Chondrocyte (in vitro differentiated cells): ENCODE data around the gene KANSL1L. TPM values are rescaled to one million over a fixed set of nuclear protein-coding genes. Genes with fewer than 3 reads are reported as not detected.

ENCODE experiments used
- DNase-seq: peaks from one replicate; pipeline ENCODE4 v3.0.0; 2021; ENCODE audit warnings: mixed read lengths, low spot score
- H3K27ac Mint-ChIP-seq: one replicate; pipeline ENCODE4 v1.8.0; 2021; ENCODE audit warnings: mild to moderate bottlenecking, moderate library complexity, mixed read lengths; ENCODE audit not compliant: unreplicated experiment
- H3K27me3 Mint-ChIP-seq: 2 replicates; pipeline ENCODE4 v1.8.0; 2021; ENCODE audit warnings: low read depth, mixed read lengths
- H3K36me3 Mint-ChIP-seq: 2 replicates; pipeline ENCODE4 v1.8.0; 2021; ENCODE audit warnings: low read depth, mixed read lengths
- H3K4me1 Mint-ChIP-seq: 2 replicates; pipeline ENCODE4 v1.8.0; 2021; ENCODE audit warnings: low read depth, mild to moderate bottlenecking, mixed read lengths
- H3K4me3 Mint-ChIP-seq: one replicate; pipeline ENCODE4 v1.8.0; 2021; ENCODE audit warnings: mild to moderate bottlenecking, moderate library complexity, mixed read lengths; ENCODE audit not compliant: unreplicated experiment
- H3K9me3 Mint-ChIP-seq: 2 replicates; pipeline ENCODE4 v1.8.0; 2021; ENCODE audit warnings: low read depth, mixed read lengths
- total RNA-seq: library from RNA; stranded (reverse); gene quantifications from 3 replicates; pipeline ENCODE4 v1.2.1, GENCODE V29; 2021
- TF ChIP-seq, protein P1 (sequence below): fragments of 200-600 bp; sonication (generic); IDR thresholded peaks from 2 replicates; pipeline ENCODE4 v1.5.0; 2021; ENCODE audit warnings: antibody characterized with exemption, mild to moderate bottlenecking, moderate library complexity

Gene KANSL1L
- total RNA-seq, 1 donor from 2014 or later, result 12.2 TPM

DNA sequence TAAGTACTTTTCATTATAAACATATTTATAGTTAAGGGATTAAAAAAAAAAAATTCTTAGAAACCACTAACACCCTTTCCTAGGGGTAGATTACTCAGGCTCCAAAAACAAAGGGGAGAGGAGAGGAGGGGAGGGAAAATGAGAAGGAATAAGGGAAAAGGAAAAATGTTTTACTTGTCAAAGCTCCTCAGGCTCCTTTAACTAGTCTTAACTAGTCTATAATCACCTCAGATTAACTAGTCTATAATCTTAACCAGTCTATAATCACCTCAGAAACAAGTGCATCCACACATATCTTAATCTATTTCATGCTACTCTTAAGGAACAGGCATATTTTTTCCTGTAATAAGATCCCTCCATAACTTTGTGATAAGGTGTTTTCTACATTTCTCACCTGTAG lies 76.4 kb downstream of the KANSL1L start:
- TF ChIP-seq, protein P1, sequence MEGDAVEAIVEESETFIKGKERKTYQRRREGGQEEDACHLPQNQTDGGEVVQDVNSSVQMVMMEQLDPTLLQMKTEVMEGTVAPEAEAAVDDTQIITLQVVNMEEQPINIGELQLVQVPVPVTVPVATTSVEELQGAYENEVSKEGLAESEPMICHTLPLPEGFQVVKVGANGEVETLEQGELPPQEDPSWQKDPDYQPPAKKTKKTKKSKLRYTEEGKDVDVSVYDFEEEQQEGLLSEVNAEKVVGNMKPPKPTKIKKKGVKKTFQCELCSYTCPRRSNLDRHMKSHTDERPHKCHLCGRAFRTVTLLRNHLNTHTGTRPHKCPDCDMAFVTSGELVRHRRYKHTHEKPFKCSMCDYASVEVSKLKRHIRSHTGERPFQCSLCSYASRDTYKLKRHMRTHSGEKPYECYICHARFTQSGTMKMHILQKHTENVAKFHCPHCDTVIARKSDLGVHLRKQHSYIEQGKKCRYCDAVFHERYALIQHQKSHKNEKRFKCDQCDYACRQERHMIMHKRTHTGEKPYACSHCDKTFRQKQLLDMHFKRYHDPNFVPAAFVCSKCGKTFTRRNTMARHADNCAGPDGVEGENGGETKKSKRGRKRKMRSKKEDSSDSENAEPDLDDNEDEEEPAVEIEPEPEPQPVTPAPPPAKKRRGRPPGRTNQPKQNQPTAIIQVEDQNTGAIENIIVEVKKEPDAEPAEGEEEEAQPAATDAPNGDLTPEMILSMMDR, result no peak
- no peak overlapping the region for H3K4me3 Mint-ChIP-seq
- peaks cover 11% of the 10 kb centered on the region for H3K4me1 Mint-ChIP-seq
- H3K27ac Mint-ChIP-seq, result no peak overlapping the region
- no peak for DNase-seq
- H3K27me3 Mint-ChIP-seq, result no peaks in the 10 kb centered on the region
- peaks cover 1% of the 10 kb centered on the region for H3K36me3 Mint-ChIP-seq
- peaks cover 7% of the 10 kb centered on the region for H3K9me3 Mint-ChIP-seq

DNA sequence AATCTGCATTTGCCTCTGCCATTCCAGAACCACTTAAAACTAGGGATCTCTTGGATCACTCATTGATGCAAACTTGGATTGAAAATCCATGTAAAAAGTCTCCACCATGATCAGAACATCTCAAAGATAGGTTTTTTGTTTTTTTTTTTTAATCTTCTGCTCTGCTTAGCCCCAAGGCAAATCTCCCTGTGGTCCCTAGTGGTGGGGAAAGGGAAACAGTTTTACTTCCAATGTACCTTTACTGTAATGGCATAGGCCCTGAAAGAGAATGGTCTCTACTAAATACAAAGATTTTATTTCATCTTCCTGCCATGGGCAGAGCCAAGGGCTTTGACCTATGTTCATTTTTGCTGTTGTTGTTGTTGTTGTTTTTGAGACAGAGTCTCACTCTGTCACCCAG lies 78.4 kb downstream of the KANSL1L start:
- Mint-ChIP-seq H3K27ac (no peak overlapping the region), H3K27me3 (no peaks in the 10 kb centered on the region), H3K36me3 (peaks cover 1% of the 10 kb centered on the region), H3K9me3 (peaks cover 7% of the 10 kb centered on the region), H3K4me3 (no peak overlapping the region), H3K4me1 (peaks cover 11% of the 10 kb centered on the region)
- DNase-seq, result no peak
- TF ChIP-seq, protein P1, result no peak

DNA sequence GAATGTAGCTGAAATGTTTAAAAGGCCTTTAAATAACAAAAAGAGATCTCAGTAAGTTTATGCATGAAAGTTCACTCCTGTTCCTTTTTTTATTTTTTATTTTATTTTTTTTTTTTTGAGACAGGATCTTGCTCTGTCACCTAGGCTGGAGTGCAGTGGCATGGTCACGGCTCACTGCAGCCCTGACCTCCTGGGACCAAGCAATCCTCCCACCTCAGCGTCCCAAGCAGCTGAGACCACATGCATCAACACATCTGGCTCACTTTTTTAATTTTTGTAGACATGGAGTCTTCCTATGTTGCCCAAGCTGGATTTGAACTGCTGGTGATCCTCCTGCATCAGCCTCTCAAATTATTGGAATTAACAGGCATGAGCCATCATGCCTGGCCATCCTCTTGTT lies 84.3 kb downstream of the KANSL1L start:
- H3K27ac Mint-ChIP-seq, result no peak overlapping the region
- no peaks in the 10 kb centered on the region for H3K36me3 Mint-ChIP-seq
- TF ChIP-seq, protein P1, result no peak
- H3K27me3 Mint-ChIP-seq, result no peaks in the 10 kb centered on the region
- peaks cover 13% of the 10 kb centered on the region for H3K4me1 Mint-ChIP-seq
- peaks cover 4% of the 10 kb centered on the region for H3K9me3 Mint-ChIP-seq
- H3K4me3 Mint-ChIP-seq, result no peak overlapping the region
- no peak for DNase-seq

DNA sequence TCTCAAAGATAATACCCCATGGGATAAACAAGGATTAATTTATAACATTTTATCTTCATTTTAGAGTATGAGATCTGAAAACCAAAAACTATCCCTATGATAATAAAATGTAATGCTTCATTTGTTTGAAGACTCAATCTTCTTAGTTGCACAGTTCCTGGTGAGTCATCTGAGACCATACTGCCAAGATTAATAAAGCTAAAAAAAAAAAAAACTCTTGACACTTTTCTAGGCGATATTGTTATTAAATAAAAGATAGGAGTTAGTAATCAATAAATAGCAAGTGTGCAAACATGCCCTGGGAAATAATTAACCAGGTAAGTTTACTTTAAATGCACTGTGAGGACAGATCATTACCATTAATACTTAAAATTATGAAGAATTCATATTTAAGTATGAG lies 84.9 kb downstream of the KANSL1L start:
- Mint-ChIP-seq H3K27ac (no peak overlapping the region), H3K9me3 (no peaks in the 10 kb centered on the region), H3K27me3 (no peaks in the 10 kb centered on the region), H3K36me3 (no peaks in the 10 kb centered on the region), H3K4me1 (peaks cover 7% of the 10 kb centered on the region), H3K4me3 (no peak overlapping the region)
- TF ChIP-seq, protein P1, result no peak
- no peak for DNase-seq

DNA sequence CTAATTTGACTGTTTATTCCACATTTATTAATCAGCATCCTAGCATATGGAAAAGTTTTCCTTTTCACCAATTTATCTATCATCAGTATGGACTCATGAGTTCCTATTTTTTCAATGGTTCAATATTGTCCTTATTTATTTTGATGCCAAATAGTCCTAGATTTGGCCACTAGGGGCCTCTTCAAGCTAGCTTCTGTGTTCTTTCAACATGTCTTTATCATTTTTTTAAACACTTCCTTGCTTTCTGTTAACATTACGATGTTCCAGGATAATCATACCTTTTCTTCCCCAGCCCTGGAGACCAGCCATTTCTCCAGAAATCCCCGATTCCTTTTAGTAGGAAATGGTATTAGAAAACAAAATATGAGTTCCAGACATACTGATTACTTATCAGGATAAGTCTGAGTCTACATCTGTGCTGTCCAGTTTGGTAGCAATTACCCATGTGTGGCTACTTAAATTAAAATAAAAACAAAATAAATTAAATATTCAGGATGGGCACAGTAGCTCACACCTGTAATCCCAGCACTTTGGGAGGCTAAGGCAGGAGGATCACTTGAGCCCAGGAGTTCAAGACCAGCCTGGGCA lies 98.2 kb downstream of the KANSL1L start:
- H3K4me1 Mint-ChIP-seq, result no peaks in the 10 kb centered on the region
- no peak overlapping the region for H3K27ac Mint-ChIP-seq
- DNase-seq, result no peak
- H3K9me3 Mint-ChIP-seq, result no peaks in the 10 kb centered on the region
- no peak overlapping the region for H3K4me3 Mint-ChIP-seq
- H3K36me3 Mint-ChIP-seq, result no peaks in the 10 kb centered on the region
- TF ChIP-seq, protein P1, result peak; percentile 86
- no peaks in the 10 kb centered on the region for H3K27me3 Mint-ChIP-seq
